Type B pancreatic cell (in vitro differentiated cells): ENCODE results near the gene BMPR2. TPM values are rescaled to one million over a fixed set of nuclear protein-coding genes. Genes with fewer than 3 reads are reported as not detected.
"Not testable (repeated sequence)": the region's sequence is repeated elsewhere in the genome, so short reads cannot be mapped to it uniquely, and the experiment has no call there.

ENCODE experiments used
- DNase-seq: peaks from one replicate; pipeline ENCODE4 v3.0.0; 2021; ENCODE audit warnings: mixed read lengths; ENCODE audit not compliant: unreplicated experiment; ENCODE audit errors: extremely low spot score
- H3K27ac Mint-ChIP-seq: 2 replicates; pipeline ENCODE4 v1.8.0; 2021; ENCODE audit warnings: mild to moderate bottlenecking, mixed read lengths
- H3K27me3 Mint-ChIP-seq: 2 replicates; pipeline ENCODE4 v1.8.0; 2021; ENCODE audit warnings: mixed read lengths
- H3K36me3 Mint-ChIP-seq: 2 replicates; pipeline ENCODE4 v1.8.0; 2021; ENCODE audit warnings: mixed read lengths
- H3K4me1 Mint-ChIP-seq: one replicate; pipeline ENCODE4 v1.8.0; 2021; ENCODE audit warnings: mixed read lengths; ENCODE audit not compliant: unreplicated experiment
- H3K4me3 Mint-ChIP-seq: 2 replicates; pipeline ENCODE4 v1.8.0; 2021; ENCODE audit warnings: mild to moderate bottlenecking, mixed read lengths
- H3K9me3 Mint-ChIP-seq: 2 replicates; pipeline ENCODE4 v1.8.0; 2021; ENCODE audit warnings: mixed read lengths
- total RNA-seq: library from RNA; stranded (reverse); gene quantifications from 2 replicates; pipeline ENCODE4 v1.2.1, GENCODE V29; 2021; ENCODE audit warnings: low replicate concordance
- TF ChIP-seq, protein P1 (sequence below): fragments of 200-600 bp; sonication (generic); conservative IDR thresholded peaks from 2 replicates; pipeline ENCODE4 v1.5.0; 2021; ENCODE audit warnings: antibody characterized with exemption, mild to moderate bottlenecking

Gene BMPR2
- total RNA-seq, 1 donor from 2014 or later: 34.8 TPM

DNA sequence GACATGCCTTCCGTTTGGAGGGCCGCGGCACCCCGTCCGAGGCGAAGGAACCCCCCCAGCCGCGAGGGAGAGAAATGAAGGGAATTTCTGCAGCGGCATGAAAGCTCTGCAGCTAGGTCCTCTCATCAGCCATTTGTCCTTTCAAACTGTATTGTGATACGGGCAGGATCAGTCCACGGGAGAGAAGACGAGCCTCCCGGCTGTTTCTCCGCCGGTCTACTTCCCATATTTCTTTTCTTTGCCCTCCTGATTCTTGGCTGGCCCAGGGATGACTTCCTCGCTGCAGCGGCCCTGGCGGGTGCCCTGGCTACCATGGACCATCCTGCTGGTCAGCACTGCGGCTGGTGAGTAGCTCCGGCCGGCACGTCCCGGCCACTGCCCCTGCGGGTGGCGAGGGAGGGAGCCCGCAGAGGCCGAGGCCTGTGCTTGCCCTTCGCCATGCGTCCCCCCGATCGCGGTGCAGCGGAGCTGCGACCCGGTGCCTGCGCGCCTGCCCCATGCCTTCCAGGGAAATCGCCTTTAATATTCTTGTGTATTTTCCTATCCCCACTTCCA lies 1.2 kb downstream of the BMPR2 start:
- peaks cover 7% of the 10 kb centered on the region for H3K36me3 Mint-ChIP-seq
- TF ChIP-seq, protein P1, sequence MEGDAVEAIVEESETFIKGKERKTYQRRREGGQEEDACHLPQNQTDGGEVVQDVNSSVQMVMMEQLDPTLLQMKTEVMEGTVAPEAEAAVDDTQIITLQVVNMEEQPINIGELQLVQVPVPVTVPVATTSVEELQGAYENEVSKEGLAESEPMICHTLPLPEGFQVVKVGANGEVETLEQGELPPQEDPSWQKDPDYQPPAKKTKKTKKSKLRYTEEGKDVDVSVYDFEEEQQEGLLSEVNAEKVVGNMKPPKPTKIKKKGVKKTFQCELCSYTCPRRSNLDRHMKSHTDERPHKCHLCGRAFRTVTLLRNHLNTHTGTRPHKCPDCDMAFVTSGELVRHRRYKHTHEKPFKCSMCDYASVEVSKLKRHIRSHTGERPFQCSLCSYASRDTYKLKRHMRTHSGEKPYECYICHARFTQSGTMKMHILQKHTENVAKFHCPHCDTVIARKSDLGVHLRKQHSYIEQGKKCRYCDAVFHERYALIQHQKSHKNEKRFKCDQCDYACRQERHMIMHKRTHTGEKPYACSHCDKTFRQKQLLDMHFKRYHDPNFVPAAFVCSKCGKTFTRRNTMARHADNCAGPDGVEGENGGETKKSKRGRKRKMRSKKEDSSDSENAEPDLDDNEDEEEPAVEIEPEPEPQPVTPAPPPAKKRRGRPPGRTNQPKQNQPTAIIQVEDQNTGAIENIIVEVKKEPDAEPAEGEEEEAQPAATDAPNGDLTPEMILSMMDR: no peak
- H3K4me1 Mint-ChIP-seq: peaks cover 23% of the 10 kb centered on the region
- H3K4me3 Mint-ChIP-seq: peak overlapping the region; percentile 100
- no peaks in the 10 kb centered on the region for H3K27me3 Mint-ChIP-seq
- peaks cover 5% of the 10 kb centered on the region for H3K9me3 Mint-ChIP-seq
- DNase-seq: no peak
- H3K27ac Mint-ChIP-seq: peak overlapping the region; percentile 96

DNA sequence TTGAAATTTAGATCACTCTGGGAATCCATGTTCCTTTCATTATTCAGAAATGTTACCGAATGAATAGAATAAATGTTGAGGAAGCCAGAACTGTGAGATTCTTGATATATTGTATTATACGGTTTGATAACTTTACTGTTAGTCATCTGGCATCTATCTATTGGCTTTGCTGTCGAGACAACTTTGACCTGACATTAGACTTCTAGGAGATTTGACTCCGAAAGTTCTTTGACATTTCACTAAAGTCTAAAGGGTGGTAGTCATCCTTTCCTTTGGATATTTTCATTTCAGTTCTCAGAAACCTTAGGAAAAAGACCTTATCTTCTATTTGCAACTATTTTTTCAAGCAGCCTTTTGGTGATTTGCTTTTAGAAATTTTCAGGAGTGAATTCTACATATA lies 1.9 kb downstream of the BMPR2 start:
- DNase-seq: no peak
- TF ChIP-seq, protein P1: no peak
- Mint-ChIP-seq H3K27ac (peak overlapping the region; percentile 96), H3K4me3 (peak overlapping the region; percentile 100), H3K27me3 (no peaks in the 10 kb centered on the region), H3K9me3 (peaks cover 5% of the 10 kb centered on the region), H3K36me3 (peaks cover 7% of the 10 kb centered on the region), H3K4me1 (peaks cover 23% of the 10 kb centered on the region)

DNA sequence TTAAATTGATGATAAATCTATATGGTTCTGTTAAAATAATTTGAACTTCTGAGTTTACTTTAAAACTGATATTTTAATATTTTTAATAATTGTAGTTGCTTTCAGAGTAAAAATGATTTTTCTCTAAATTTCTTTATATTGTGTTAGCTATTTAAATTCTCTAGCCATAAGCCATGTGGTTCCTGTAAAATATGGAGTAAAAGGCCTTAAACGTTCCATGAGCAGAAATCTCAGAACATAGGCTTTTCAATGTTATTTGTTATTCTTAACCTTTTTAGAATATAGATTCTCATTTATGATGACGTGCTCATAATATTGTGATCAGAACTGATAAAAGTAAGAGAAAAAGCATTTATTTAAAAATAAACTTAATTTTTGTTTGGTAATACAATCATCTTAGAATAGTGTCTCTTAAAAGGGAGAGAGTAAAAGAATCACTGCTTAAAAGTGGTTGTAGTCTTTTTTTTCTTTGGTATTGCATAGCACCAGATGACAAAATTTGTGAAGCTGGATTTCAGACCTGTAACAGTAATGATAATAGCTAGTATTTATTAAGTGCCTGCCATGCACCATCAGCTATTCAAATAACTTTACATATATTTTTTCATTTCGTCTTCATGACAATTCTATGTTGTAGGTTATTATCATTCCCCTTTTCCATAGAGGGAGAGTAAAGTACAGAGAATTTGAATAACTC lies 2.7 kb downstream of the BMPR2 start:
- Mint-ChIP-seq H3K4me1 (peaks cover 23% of the 10 kb centered on the region), H3K9me3 (peaks cover 5% of the 10 kb centered on the region), H3K27me3 (no peaks in the 10 kb centered on the region), H3K27ac (peak overlapping the region; percentile 37), H3K36me3 (peaks cover 7% of the 10 kb centered on the region), H3K4me3 (peak overlapping the region; percentile 100)
- no peak for DNase-seq
- TF ChIP-seq, protein P1: no peak

DNA sequence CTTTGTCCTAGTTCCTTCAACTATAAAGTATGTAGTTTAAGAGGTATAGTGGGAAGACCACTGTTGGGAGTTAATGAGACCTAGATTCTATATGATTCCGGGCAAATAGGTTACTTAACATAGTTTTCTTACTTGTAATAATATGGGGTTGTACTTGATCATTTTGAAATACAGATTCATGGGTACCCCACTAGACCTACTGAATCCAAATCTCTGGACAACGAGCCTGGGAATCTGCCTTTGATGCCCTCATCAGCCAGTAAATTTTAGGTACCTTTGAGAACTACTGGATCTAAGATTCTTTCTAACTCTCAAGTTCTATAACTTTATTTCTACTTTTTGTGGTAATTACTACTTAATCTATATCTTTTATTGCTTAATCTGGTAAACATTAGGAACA lies 6.6 kb downstream of the BMPR2 start:
- H3K4me1 Mint-ChIP-seq: peaks cover 27% of the 10 kb centered on the region
- no peak for DNase-seq
- TF ChIP-seq, protein P1: no peak
- H3K9me3 Mint-ChIP-seq: peaks cover 5% of the 10 kb centered on the region
- peaks cover 24% of the 10 kb centered on the region for H3K36me3 Mint-ChIP-seq
- H3K27me3 Mint-ChIP-seq: no peaks in the 10 kb centered on the region
- H3K4me3 Mint-ChIP-seq: no peak overlapping the region
- H3K27ac Mint-ChIP-seq: no peak overlapping the region

DNA sequence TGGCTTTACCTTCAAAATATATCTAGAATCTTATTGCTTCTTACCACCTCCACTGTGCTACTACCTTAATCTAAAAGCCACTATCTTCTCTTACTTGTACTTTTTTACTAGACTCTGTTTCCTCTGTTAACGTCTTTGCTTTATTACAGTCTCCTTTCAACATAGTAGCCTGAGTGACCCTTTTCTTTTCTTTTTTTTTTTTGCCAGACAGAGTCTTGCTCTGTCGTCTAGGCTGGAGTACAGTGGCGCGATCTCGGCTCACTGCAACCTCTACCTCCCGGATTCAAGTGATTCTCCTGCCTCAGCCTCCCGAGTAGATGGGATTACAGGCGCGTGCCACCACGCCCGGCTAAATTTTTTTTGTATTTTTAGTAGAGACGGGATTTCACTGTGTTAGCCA lies 10.4 kb downstream of the BMPR2 start:
- peaks cover 14% of the 10 kb centered on the region for H3K4me1 Mint-ChIP-seq
- not testable (repeated sequence) for H3K4me3 Mint-ChIP-seq, H3K9me3 Mint-ChIP-seq, DNase-seq, H3K27me3 Mint-ChIP-seq, H3K27ac Mint-ChIP-seq
- H3K36me3 Mint-ChIP-seq: peaks cover 20% of the 10 kb centered on the region

DNA sequence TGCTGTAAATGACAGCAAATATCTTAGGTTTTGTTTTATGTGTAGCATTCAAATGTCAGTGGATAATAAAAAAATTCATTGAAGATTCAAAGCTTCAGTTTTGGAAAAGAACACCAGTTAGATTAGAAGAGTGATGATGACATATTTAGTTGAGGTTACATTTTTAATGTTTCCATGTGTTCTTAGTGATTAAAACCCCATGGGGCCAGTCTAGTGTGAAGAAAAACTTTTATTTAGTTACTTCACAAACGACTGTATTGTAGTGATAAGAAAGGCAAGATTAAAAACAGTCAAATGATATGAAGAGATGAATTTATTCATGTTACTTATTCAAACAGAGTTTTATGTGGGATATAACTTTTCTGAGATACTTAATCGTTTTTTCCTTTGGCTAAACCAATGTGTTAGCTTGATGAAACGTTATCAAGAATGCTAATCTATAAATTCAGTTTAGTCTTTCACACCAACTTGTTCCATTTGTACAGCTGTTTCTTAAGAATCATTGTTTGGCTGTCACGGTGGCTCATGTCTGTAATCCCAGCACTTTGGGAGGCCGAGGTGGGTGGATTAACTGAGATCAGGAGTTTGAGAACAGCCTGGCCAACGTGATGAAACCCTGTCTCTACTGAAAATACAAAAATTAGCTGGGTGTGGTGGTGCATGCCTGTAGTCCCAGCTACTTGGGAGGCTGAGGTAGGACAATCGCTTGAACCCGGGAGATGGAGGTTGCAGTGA lies 11.6 kb downstream of the BMPR2 start:
- peaks cover 17% of the 10 kb centered on the region for H3K36me3 Mint-ChIP-seq
- H3K4me3 Mint-ChIP-seq: no peak overlapping the region

More for the DNA sequence above, 11.6 kb downstream of the BMPR2 start:
- Mint-ChIP-seq H3K4me1 (peaks cover 13% of the 10 kb centered on the region), H3K27ac (no peak overlapping the region), H3K27me3 (no peaks in the 10 kb centered on the region), H3K9me3 (no peaks in the 10 kb centered on the region)
- no peak for DNase-seq
- TF ChIP-seq, protein P1: no peak
